ENCODE measurements around the gene C1orf159. TPM values are rescaled to one million over a fixed set of nuclear protein-coding genes. Genes with fewer than 3 reads are reported as not detected.

The C1orf159 gene
- total RNA-seq, 1 donor from 2014 or later = 9.7 TPM

- ATAC-seq (no peak), DNase-seq (no peak)
- no peaks in the 10 kb centered on the region for H3K9me3 ChIP-seq
- intact Hi-C loops (cut with DNase I) = no loop called here
- no peaks in the 10 kb centered on the region for H3K27me3 ChIP-seq
- H3K27ac ChIP-seq = no peak overlapping the region
- no peak overlapping the region for H3K4me3 ChIP-seq
- H3K4me1 ChIP-seq = no peaks in the 10 kb centered on the region
- H3K36me3 ChIP-seq = peaks cover 17% of the 10 kb centered on the region
- TF ChIP-seq CTCF (IDR thresholded peaks at IDR 0.05) = no peak
These were observed 67.9 kb downstream of the C1orf159 start for GRCh38 chr1:1047963-1048362.

DNA sequence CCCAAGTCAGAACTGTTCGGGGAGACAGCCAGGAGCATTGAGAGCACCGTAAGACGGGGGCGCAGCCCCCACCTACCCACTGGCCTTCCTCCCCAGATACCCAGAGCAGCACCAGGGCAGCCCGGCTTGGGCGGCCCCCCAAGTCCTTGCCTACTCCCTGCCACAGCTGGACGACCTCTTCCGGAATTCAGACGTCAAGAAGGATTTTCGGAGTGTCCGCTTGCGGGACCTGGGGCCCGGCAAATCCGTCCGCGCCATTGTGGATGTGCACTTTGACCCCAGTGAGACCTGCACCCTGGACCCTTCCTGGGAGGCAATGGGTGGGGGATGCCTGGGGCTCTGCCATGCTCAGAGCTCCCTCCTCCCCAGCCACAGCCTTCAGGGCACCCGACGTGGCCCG, 68.5 kb downstream of the C1orf159 start:
- Histone ChIP-seq H3K4me1 (no peaks in the 10 kb centered on the region), H3K27me3 (no peaks in the 10 kb centered on the region), H3K4me3 (no peak overlapping the region), H3K9me3 (no peaks in the 10 kb centered on the region), H3K27ac (no peak overlapping the region), H3K36me3 (peaks cover 17% of the 10 kb centered on the region)
- TF ChIP-seq CTCF (IDR thresholded peaks at IDR 0.05) = no peak
- no peak for DNase-seq
- ATAC-seq = no peak
- intact Hi-C loops (cut with DNase I) = no loop called here

- Histone ChIP-seq H3K27me3 (no peaks in the 10 kb centered on the region), H3K9me3 (no peaks in the 10 kb centered on the region), H3K4me3 (no peak overlapping the region), H3K36me3 (peaks cover 13% of the 10 kb centered on the region), H3K27ac (no peak overlapping the region), H3K4me1 (no peaks in the 10 kb centered on the region)
- ATAC-seq (no peak), DNase-seq (no peak)
- intact Hi-C loops (cut with DNase I) = no loop called here
- no peak for TF ChIP-seq CTCF (IDR thresholded peaks at IDR 0.05)
These were observed 69.1 kb downstream of the C1orf159 start for GRCh38 chr1:1046767-1047166.

GRCh38 chr1:1046243-1046642, 69.6 kb downstream of the C1orf159 start:
- Histone ChIP-seq H3K4me3 (no peak overlapping the region), H3K4me1 (no peaks in the 10 kb centered on the region), H3K9me3 (no peaks in the 10 kb centered on the region), H3K27ac (no peak overlapping the region), H3K27me3 (no peaks in the 10 kb centered on the region), H3K36me3 (peaks cover 12% of the 10 kb centered on the region)
- no peak for ATAC-seq
- TF ChIP-seq CTCF (IDR thresholded peaks at IDR 0.05) = no peak
- DNase-seq = no peak
- intact Hi-C loops (cut with DNase I) = no loop called here

DNA sequence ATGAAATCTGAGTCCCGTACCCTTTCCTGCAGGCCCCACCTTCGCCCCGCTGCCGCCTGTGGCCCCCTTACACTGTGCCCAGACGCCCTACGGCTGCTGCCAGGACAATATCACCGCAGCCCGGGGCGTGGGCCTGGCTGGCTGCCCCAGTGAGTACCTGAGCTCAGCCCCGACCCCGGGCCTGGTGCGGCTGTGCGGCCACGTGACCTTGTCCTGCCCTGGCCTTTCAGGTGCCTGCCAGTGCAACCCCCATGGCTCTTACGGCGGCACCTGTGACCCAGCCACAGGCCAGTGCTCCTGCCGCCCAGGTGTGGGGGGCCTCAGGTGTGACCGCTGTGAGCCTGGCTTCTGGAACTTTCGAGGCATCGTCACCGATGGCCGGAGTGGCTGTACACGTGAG, 70.8 kb downstream of the C1orf159 start:
- TF ChIP-seq CTCF (IDR thresholded peaks at IDR 0.05) = no peak
- intact Hi-C loops (cut with DNase I) = no loop called here
- DNase-seq = no peak

GRCh38 chr1:1044455-1045078, 71.3 kb downstream of the C1orf159 start:
- H3K4me1 ChIP-seq = peaks cover 9% of the 10 kb centered on the region
- H3K9me3 ChIP-seq = no peaks in the 10 kb centered on the region
- ATAC-seq = no peak
- H3K4me3 ChIP-seq = no peak overlapping the region
- H3K27me3 ChIP-seq = no peaks in the 10 kb centered on the region
- intact Hi-C loops (cut with DNase I) = no loop called here
- TF ChIP-seq CTCF (IDR thresholded peaks at IDR 0.05) = no peak
- no peak for DNase-seq
- peaks cover 12% of the 10 kb centered on the region for H3K36me3 ChIP-seq
- no peak overlapping the region for H3K27ac ChIP-seq

More for the DNA sequence above, 70.8 kb downstream of the C1orf159 start:
- H3K27ac ChIP-seq = no peak overlapping the region
- no peak overlapping the region for H3K4me3 ChIP-seq
- peaks cover 4% of the 10 kb centered on the region for H3K4me1 ChIP-seq
- no peak for ATAC-seq
- H3K9me3 ChIP-seq = no peaks in the 10 kb centered on the region
- peaks cover 12% of the 10 kb centered on the region for H3K36me3 ChIP-seq
- no peaks in the 10 kb centered on the region for H3K27me3 ChIP-seq

Measured in upper lobe of right lung (tissue), 1 donor.